HEK293 (cell line): ENCODE results near the gene IGFBP2.

Experiments used
- REST ChIP-seq: fragments of 450-650 bp; formaldehyde crosslinking; IDR thresholded peaks from 2 replicates; pipeline ENCODE4 v1.5.1; 2016; ENCODE audit warnings: missing biosample characterization, missing genetic modification characterization
- ZFP3 ChIP-seq: fragments of 450-650 bp; formaldehyde crosslinking; IDR thresholded peaks from 2 replicates; pipeline ENCODE4 v1.5.1; 2016; ENCODE audit warnings: low read depth, missing biosample characterization, missing genetic modification characterization
- ZNF24 ChIP-seq: fragments of 450-650 bp; formaldehyde crosslinking; IDR thresholded peaks from 2 replicates; pipeline ENCODE4 v1.5.1; 2016; ENCODE audit warnings: missing biosample characterization, missing genetic modification characterization
- ZNF837 ChIP-seq: fragments of 450-650 bp; formaldehyde crosslinking; IDR thresholded peaks from 2 replicates; pipeline ENCODE4 v1.5.1; 2016; ENCODE audit warnings: missing biosample characterization, missing genetic modification characterization

GRCh38 chr2:216672466-216672865 lies 39.2 kb downstream of the IGFBP2 start:
- TF ChIP-seq REST (tag by site-specific recombination): no peak
- TF ChIP-seq ZFP3: no peak
- no peak for TF ChIP-seq ZNF24 (tag by site-specific recombination)
- no peak for TF ChIP-seq ZNF837
